Activated CD4-positive, alpha-beta T cell treated with anti-CD3 and anti-CD28 coated beads, Interleukin-2, amount 50 U/mL, for 1 hour (primary cell): ENCODE measurements around the gene RBFA.

ENCODE experiments used
- DNase-seq: peaks from one replicate; pipeline ENCODE4 v3.0.0-alpha.2; 2020

RBFA gene

DNA sequence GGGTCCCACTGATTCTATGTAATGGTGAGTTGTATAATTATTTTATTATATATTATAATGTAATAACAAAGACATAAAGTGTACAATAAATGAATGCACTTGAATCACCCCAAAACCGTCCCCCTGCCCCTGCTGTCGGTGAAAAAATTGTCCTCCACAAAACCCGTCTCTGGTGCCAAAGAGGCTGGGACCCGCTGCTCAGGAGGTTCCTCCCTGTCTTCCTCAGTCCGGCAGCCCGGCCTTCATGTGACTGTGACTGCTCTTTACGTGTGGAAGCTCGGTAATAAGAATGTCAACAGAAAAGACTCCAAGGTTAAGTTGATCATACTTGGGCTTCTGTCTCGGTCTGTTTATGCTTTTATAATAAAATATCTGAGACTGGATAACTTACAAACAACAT, 42.1 kb downstream of the RBFA start:
- DNase-seq: no peak

GRCh38 chr18:80077873-80078272, 43.6 kb downstream of the RBFA start:
- DNase-seq: no peak
